Left renal pelvis (tissue), 4 donors: ENCODE results near the gene SERINC4. TPM values are rescaled to one million over a fixed set of nuclear protein-coding genes. Genes with fewer than 3 reads are reported as not detected.
"Not testable (repeated sequence)": the region's sequence is repeated elsewhere in the genome, so short reads cannot be mapped to it uniquely, and the experiment has no call there.

Experiments
- DNase-seq, 4 donors: peaks; one replicate each; pipeline ENCODE4 v3.0.0-alpha.2; 2013; ENCODE audit warnings: low read depth in 4 of 4, low spot score in 3 of 4
- polyA plus RNA-seq, 4 donors: library from polyadenylated mRNA; unstranded; fragments of 120-200 nt; gene quantifications; one replicate each; pipeline ENCODE4 v1.2.1, GENCODE V29; 2013; ENCODE audit not compliant: insufficient read length in 4 of 4

The SERINC4 gene
- under 1 TPM in 1 of 4 donors, not detected in 3; 0.81 TPM for polyA plus RNA-seq

DNA sequence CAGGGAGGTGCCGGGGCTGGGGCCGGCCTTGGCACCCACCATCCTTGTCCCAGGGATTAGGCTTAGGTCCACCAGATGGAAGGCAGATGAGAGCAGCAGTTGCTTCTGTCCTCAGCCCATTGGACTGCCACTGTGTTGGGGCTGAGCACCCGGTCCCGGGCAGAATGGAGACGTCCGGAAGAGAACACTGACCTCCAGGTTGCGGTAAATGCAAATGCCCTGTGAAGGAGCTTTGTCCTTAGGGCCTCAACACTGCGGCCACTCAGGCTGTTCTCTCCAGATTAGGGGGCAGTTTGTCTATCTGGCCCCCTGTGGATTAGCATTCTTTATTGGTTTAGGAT is at the start of gene SERINC4:
Gene SERINC4 (minus strand): TSS at position 276 of the 341 bp plus-strand sequence. CDS start 234 bp downstream, at position 42.
- no peak for DNase-seq

DNA sequence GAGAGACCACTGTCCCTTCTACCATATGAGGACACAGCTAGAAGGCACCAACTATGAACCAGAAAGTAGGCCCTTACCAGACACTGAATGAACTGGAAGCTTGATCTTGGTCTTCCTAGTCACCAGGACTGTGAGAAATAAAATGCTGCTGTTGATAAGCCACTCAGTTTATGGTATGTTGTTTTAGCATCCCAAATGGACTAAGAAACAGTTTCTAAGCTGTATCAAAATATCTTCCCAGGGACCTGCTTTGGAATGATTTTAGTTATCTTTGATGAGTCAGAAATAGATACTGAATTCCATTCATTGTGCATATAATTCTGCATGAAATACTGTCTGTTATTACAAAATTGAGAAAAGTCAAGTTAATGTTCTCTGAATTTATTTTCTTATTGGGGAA is 45.4 kb upstream of the SERINC4 start:
- DNase-seq: no peak

DNA sequence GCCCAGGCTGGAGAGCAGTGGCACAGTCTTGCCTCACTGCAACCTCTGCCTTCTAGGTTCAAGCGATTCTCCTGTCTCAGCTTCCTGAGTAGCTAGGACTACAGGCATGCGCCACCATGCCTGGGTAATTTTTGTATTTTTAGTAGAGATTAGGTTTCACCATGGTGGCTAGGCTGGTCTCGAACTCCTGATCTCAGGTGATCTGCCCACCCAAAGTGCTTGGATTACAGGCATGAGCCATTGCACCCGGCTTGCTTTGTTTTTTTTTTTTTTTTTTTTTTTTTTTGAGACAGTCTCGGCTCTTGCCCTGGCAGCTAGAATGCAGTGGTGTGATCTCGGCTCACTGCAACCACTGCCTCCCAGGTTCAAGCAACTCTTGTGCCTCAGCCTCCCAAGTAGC is 32.5 kb upstream of the SERINC4 start:
- DNase-seq: not testable (repeated sequence)

DNA sequence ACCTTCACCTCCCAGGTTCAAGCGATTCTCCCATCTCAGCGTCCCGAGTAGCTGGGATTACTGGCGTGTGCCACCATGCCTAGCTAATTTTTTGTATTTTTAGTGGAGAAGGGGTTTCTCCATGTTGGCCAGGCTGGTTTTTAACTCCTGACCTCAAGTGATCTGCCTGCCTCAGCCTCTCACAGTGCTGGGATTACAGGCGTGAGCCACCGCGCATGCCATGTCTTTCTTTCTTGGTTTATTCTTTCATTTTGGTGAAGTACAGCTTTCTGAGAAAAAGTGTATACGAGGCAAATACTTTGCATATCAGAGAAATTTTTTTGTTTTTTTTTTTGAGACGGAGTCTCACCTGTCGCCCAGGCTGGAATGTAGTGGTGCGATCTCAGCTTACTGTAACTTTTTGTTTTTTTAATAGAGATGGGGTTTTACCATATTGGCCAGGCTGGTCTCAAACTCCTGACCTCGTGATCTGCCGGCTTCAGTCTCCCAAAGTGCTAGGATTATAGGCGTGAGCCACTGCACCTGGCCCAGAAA is 31.6 kb upstream of the SERINC4 start:
- not testable (repeated sequence) for DNase-seq

DNA sequence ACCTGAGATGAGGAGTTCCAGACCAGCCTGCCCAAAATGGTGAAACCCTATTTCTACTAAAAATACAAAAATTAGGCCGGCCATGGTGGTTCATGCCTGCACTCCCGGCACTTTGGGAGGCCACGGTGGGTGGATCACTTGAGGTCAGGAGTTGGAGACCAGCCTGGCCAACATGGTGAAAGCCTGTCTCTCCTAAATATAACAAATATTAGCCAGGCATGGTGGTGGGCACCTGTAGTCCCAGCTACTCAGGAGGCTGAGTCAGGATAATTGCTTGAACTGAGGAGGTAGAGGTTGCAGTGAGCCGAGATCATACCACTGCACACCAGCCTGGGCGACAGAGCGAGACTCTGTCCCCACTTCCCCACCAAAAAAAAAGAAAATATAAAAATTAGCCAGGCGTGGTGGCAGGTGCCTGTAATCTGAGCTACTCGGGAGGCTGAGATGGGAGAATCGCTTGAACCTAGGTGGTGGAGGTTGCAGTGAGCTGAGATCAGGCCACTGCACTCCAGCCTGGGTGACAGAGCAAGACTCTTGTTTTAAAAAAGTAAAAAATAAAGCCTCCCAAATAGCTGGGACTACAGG is 30.8 kb upstream of the SERINC4 start:
- not testable (repeated sequence) for DNase-seq

DNA sequence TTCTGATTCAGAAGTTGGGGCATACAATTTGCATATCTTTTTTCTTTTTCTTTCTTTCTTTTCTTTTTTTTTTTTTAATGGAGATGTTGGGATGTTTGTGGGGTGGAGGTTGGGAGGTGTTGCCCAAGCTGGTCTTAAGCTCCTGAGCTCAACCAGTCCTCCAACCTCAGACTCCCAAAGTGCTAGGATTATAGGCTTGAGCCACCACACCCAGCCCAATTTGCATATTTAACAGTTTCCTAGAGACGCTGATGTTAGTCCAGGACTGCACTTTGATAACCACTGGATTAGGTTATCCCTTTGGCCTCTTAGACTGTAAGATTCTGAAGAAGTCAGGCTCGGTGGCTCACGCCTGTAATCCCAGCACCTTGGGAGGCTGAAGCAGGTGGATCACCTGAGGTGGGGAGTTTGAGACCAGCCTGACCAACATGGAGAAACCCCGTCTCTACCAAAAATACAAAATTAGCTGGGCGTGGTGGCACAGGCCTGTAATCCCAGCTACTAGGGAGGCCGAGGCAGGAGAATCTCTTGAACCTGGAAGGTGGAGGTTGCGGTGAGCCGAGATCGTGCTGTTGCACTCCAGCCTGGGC is 30.0 kb upstream of the SERINC4 start:
- not testable (repeated sequence) for DNase-seq

DNA sequence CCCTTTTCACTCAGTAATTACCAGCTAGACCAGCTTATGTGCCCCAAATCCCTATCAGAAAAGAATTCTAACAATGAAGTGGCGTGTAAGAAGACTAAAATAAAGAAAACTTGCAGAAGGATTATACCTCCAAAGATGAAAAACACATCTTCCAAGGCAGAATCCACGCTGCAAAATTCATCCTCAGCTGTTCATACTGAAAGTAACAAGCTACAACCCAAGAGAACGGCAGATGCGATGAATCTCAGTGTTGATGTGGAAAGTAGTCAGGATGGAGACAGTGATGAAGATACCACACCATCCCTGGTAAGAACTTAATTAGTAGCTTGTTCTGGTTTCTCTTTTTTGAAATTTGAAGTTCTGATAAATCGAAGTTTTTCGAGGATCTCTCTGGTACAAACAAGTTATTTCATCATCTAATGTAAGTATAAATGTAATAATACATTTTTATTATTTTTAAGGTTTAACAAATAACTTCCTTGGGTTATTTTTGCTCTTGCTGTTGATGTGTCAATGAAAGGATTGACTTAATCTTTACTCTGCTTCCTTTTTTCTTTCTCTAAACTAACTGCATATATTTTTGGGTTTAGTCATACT is 28.1 kb upstream of the SERINC4 start:
- no peak for DNase-seq

DNA sequence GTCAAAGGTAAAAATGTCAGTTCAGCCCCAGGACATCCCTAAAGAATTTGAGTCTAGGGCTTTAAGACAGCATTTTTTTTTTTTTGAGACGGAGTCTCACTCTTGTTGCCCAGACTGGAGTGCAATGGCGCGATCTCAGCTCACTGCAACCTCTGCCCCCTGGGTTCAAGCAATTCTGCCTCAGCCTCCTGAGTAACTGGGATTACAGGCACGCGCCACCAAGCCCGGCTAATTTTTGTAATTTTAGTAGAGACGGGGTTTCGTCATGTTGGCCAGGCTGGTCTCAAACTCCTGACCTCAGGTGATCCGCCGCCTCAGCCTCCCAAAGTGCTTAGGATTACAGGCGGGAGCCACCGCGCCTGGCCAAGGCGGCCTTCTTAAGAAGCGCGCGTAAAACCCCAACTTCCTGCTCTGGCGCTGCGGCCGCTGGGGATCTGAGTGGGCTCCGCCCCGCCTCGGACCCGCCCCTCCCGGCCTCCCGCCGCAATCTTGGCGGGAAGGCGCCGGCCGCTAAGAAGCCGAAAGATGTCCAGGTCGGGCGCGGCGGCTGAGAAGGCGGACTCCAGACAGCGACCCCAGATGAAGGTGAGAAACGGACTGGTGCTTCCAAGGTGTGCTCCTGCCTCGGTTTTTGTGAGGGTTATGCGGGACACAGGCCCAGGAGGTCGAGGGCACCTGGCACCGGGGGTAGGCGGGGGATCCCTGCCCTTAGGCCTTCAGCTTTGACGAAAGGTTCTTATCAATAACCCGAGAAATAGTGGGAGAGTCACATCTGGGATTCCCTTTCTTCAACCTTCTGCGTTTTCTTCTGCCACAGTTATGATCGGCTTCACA is 26.7 kb upstream of the SERINC4 start, which contains the start of gene WDR76:
Gene WDR76 (plus strand): TSS at position 495 of the 834 bp plus-strand sequence. CDS start 31 bp downstream, at position 526.
- DNase-seq: peak in 2 of 4 donors; percentile 62 to 65

DNA sequence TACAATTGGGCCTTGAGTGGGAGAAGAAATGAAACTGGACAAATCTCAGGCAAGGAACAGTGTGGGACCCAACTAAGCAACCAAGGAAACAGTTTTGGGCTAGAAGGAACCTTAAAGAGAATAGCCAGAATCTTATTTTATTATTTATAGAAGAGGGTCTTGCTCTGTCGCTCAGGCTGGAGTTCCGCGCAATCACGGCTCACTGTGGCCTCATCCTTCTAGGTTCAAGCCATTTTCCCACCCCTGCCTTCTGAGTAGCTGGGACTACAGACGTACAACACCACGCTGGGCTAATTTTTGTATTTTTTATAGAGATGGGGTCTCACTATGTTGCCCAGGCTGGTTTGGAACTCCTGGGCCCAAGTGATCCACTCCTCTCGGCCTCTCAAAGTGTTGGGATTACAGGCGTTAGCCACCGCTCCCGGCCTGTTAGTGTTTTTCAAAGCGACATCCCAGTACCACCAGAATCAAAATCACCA is 26.0 kb upstream of the SERINC4 start:
- no peak for DNase-seq

DNA sequence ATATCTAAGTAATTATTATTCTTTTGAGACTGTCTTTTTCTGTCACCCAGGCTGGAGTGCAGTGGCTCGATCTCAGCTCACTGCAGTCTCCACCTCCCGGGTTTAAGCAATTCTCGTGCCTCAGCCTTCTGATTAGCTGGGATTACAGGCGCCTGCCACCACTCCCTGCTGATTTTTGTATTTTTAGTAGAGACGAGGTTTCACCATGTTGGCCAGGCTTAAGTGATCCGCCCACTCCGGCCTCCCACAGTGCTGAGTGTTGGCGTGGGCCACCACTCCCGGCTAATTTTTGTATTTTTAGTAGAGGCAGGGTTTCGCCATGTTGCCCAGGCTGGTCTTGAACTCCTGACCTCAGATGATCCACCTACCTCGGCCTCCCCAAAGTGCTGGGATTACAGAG is 25.3 kb upstream of the SERINC4 start:
- DNase-seq: not testable (repeated sequence)

DNA sequence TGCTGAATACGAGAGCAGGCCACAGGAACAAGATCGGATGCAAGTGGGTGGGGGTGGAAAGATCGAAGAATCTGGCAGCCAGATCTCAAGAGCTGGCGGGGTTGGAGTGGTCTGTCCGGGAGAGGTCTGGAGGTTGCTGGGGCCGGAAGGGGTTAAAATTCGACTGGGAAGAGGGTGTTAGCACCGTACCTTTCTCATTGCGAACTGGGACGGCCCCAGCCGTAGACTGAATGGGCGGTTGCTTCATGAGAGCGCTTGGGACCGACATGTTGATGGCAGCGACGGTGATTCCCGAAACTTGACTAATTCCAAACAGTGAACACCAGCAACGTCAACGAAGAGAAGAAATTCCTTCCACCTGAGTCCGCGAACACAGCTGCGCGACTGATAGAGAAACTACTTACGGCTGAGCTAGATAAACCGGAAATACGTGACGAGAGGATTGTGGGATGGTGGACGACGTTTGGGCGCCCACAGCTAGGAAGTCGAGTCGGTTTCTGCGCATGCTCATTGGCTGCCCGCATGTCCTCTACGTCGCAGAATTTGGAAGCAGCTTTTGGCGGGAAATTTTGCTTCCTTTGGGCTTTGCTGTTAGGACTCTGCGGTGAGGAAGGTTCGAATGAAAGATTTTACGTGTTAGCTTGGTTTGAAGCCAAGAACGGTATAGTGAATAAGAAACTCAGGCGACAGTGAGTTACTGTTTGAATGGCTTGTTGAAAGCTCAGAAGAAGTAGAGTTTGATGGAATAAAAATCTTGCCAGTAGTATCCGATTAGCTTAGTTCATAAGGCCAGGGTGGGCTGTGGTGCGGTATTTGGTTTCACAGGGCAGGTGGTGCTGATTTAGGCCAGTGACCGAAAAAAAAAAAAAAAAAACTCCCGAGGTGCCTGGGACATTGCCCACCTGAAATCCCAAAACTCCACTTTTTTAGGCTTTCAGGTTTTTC is 24.6 kb upstream of the SERINC4 start, which contains the start of gene MFAP1:
Gene MFAP1 (minus strand): TSS at position 389 of the 945 bp plus-strand sequence. CDS start 121 bp downstream, at position 268.
- DNase-seq: peak; percentile 85 to 93 (median 90)

DNA sequence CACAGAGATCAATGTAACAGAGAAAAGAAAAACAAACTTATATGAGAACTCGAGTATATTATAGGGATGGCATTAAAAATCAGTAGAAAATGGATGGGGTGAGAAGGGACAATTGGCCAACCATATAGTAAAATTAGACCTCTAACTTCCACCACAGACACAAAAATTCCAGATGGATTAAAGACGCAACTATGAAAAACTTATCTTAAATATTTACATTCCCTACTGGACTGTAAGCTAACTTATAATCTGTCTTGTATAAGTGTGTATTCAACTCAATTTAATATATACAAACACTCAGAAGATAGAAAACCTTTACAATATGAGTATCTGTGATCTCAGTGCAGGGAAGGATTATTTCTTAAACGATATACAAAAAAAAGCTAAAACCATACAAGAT is 21.5 kb upstream of the SERINC4 start:
- no peak for DNase-seq

DNA sequence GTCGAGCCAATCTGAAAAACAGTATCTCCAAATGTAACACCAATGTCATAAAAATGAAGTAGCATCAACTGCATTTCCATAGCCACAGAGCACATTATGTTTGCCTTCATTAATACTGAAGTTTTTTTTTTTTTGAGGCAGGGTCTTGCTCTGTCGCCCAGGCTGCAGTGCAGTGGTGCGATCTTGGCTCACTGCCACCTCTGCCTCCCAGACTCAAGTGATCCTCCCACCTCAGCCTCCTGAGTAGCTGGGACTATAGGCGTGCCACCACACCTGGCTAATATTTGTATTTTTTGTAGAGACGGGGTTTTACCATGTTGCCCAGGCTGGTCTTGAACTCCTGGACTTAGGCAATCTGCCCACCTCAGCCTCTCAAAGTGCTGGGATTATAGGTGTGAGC is 15.0 kb upstream of the SERINC4 start:
- not testable (repeated sequence) for DNase-seq

DNA sequence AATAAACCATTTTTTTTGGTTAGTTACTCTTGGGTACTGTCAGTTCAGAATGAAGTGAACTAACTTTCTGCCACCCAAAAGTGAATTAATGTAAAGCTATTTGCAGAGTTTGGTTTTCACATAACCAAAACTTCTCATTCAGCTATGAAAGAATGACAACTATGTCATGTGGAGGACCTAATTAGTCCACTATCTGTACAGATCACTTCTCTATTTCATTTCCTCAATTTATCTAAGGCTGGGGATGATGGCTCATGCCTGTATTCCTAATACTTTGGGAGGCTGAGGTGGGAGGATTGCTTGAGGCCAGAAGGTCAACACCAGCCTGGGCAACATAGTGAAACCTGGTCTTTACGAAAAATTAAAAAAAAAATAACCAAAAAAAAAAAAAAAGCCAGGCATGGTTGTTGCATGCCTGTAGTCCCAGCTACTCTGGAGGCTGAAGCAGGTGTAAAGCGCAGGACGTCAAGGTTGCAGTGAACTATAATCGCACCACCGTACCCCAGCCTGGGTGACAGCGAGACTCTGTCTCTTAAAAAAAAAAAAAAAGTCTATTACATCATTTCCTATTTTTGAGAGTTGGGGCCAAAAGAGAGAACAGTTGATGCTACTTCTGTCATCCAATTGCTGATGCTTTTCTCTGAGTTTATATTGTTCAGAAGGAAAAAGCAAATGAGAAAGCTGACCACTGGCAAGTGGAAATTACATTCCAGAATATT is 9.1 kb upstream of the SERINC4 start:
- DNase-seq: no peak

DNA sequence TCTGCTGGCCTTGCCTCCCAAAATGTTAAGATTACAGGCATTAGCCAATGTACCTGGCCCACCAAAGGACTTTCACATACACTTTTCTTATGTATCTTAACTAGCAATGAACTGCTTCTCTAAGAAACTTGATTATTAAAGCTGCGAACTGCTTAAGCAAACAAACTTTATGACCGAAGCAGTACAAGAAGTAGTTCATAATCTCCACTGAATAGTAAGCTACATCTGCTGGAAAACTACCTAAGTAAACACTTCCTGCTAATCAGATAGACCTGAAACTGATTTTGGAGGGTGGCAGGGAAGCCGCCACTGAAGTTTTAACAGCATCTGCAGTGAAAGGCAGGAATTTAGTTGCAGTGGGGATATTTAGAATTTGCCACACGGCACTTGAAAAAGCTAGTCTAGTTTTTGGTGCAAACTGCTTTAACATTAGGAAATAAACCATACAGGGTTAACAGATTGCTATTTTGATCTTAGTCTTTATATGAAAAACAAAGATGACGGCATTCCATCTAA is 8.5 kb upstream of the SERINC4 start:
- no peak for DNase-seq

DNA sequence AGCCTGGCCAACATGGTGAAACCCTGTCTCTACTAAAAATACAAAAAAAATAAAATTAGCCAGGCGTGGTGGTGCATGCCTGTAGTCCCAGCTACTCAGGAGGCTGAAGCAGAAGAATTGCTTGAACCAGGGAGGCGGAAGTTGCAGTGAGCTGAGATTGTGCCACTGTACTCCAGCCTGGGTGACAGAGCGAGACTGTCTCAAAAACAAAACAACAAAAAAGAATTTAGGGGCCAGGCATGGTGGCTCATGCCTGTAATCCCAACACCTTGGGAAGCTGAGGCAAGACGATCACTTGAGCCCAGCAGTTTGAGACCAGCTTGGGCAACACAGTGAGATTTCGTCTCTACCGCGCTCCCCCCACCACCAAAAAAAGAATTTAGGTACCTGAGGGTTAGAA is 2.7 kb upstream of the SERINC4 start:
- DNase-seq: not testable (repeated sequence)

DNA sequence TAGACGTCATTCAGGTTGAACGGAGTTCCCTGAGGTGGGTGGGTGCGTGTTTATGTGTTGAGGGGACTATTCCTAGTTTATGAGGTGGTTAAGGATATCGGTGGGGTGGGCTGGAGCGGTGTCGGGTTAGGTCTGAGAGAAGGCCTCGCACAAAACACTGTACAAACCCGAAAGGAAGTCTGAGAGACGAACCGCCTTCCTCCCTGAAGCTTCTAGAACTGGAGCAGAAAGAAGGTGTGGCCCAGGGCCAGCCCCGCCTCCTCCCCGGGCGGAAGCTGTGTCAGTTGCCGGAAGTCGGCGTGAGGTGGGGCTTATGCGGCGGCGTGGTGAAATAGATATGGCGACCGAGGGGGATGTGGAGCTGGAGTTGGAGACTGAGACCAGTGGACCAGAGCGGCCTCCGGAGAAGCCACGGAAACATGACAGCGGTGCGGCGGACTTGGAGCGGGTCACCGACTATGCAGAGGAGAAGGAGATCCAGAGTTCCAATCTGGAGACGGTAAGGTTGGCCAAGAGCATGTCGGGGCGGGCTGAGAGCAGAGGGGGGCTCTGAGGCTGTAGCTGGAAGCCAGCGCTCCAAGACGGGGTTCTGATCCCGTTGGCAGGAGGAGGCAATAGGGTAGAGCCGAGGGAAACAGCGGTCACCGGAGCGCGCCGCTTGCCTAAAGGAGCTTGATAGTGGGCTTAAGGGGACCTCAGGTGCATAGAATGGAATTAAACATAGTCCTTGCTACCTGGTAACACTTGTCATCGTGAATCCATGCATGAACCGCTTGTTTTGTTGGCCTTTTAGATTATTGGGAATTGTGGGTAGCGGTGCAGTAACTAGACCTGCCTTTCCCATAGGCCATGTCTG is 494 bp upstream of the SERINC4 start, which contains the start of gene HYPK:
Gene HYPK (plus strand): TSS at position 314 of the 856 bp plus-strand sequence. CDS start 24 bp downstream, at position 338.
- DNase-seq: peak in 3 of 4 donors; percentile 76 to 82 (median 77)
